Fibroblast of peridontal ligament (primary cell): ENCODE results near the gene CFAP90.

Experiments used
- DNase-seq: peaks from one replicate; pipeline ENCODE4 v3.0.0-alpha.2; 2010; ENCODE audit errors: extremely low read depth

CFAP90 gene

GRCh38 chr5:7868427-7868772 lies 17.5 kb upstream of the CFAP90 start:
- DNase-seq, result no peak

- DNase-seq, result no peak
These were observed 16.3 kb upstream of the CFAP90 start for GRCh38 chr5:7867260-7867659.

- no peak for DNase-seq
These were observed 15.3 kb upstream of the CFAP90 start for GRCh38 chr5:7866196-7866595.

GRCh38 chr5:7857926-7858632 lies 7.1 kb upstream of the CFAP90 start:
- DNase-seq, result no peak

- no peak for DNase-seq
These were observed 6.4 kb upstream of the CFAP90 start for GRCh38 chr5:7857361-7857760.

- peak; percentile 48 for DNase-seq
These were observed 5.9 kb upstream of the CFAP90 start for GRCh38 chr5:7856855-7857254.

- no peak for DNase-seq
These were observed 4.7 kb upstream of the CFAP90 start for GRCh38 chr5:7855611-7856010.

- DNase-seq, result no peak
These were observed 2.1 kb upstream of the CFAP90 start for GRCh38 chr5:7852988-7853387.

GRCh38 chr5:7852542-7852941 lies 1.6 kb upstream of the CFAP90 start:
- peak; percentile 51 for DNase-seq

- DNase-seq, result no peak
These were observed 820 bp upstream of the CFAP90 start for GRCh38 chr5:7851617-7852289.

GRCh38 chr5:7851240-7851592 lies 283 bp upstream of the CFAP90 start:
- DNase-seq, result no peak

- DNase-seq, result no peak
These were observed 1.1 kb downstream of the CFAP90 start for GRCh38 chr5:7849681-7850394.

GRCh38 chr5:7848296-7848695 lies 2.6 kb downstream of the CFAP90 start:
- DNase-seq, result peak; percentile 59

GRCh38 chr5:7846327-7846726 lies 4.6 kb downstream of the CFAP90 start:
- DNase-seq, result no peak

- no peak for DNase-seq
These were observed 5.4 kb downstream of the CFAP90 start for GRCh38 chr5:7845557-7845956.

GRCh38 chr5:7844901-7845300 lies 6.0 kb downstream of the CFAP90 start:
- no peak for DNase-seq

GRCh38 chr5:7842531-7842930 lies 8.4 kb downstream of the CFAP90 start:
- no peak for DNase-seq

GRCh38 chr5:7837403-7837802 lies 13.5 kb downstream of the CFAP90 start:
- no peak for DNase-seq

GRCh38 chr5:7834982-7835381 lies 16.0 kb downstream of the CFAP90 start:
- no peak for DNase-seq

GRCh38 chr5:7828269-7828668 lies 22.7 kb downstream of the CFAP90 start:
- DNase-seq, result no peak

GRCh38 chr5:7827610-7828009 lies 23.3 kb downstream of the CFAP90 start:
- DNase-seq, result peak; percentile 73

- DNase-seq, result no peak
These were observed 25.3 kb downstream of the CFAP90 start for GRCh38 chr5:7825630-7826029.

- DNase-seq, result no peak
These were observed 25.9 kb downstream of the CFAP90 start for GRCh38 chr5:7824995-7825394.
